A204.1 (cell line): ENCODE measurements around the gene CFHR5.
"Not testable (repeated sequence)": the region's sequence is repeated elsewhere in the genome, so short reads cannot be mapped to it uniquely, and the experiment has no call there.

Experiments used
- FAIRE-seq: peaks from 2 replicates; lab custom pipeline; 2012; peaks lifted over from hg19 to GRCh38; lab: Jason Lieb, UNC

Gene CFHR5

GRCh38 chr1:197021716-197022115 is 44.4 kb downstream of the CFHR5 start:
- FAIRE-seq = no peak

DNA sequence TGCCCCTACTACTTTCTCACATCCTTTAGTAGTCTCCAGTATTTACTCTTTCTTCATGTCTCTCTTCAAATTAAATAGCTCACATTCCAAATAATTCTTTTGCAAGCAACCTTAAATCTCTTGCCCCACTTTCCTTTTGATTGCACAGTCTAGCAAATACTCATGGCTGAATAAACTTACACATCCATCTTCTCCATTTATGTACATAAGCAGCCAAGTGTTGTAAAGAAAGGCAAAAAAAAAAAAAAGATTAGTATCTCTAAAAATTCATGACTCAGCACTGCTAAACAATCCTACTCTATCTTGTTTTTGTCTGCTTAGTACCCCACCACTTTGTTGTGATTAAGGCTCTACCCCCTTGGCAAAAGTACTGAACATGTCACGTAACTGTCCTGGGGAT is 47.1 kb downstream of the CFHR5 start:
- no peak for FAIRE-seq

GRCh38 chr1:197027359-197027758 is 50.0 kb downstream of the CFHR5 start:
- FAIRE-seq = no peak

- FAIRE-seq = no peak
These were observed 52.4 kb downstream of the CFHR5 start for GRCh38 chr1:197029749-197030148.

- FAIRE-seq = not testable (repeated sequence)
These were observed 57.4 kb downstream of the CFHR5 start for GRCh38 chr1:197034631-197035339.

DNA sequence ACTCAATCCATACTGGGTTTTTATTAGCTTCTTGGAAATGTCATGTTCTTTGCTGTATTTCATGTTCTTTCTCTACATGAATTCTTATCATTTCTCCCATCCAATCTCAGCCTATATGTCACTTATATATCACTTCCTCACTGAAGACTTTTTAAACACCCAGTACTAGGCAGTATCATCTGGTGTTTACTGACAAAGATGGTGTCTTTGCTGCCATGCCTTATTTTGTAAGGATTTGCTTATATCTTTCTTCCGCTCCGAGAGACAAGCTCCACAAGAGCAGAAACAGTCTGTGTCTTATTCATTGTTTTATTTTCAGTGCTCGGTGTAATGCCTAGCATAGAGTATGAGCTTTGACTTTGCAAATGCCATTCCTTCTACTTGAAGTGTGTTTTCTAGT is 59.5 kb downstream of the CFHR5 start:
- no peak for FAIRE-seq

- no peak for FAIRE-seq
These were observed 64.4 kb downstream of the CFHR5 start for GRCh38 chr1:197041486-197042353.

GRCh38 chr1:197042676-197043341 is 65.5 kb downstream of the CFHR5 start:
- FAIRE-seq = no peak

DNA sequence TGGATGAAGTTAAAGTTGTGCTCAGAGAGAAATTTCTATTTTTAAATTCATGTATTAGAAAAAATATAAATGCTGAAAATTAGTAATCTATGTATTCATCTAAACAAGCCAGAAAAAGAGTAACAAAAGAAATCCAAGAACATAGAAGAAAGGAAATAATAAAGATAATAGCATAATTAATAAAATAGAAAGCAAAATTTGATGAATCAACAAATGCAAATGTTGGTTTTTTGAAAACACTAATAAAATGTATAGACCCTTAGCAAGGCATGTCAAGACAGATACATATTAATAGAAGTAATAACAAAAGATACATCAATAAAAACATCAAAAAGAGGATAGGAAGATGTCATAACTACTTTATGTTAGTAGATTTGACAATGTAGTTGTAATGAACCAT is 71.7 kb downstream of the CFHR5 start:
- FAIRE-seq = no peak
